ENCODE results near the gene CHST8. TPM values are rescaled to one million over a fixed set of nuclear protein-coding genes. Genes with fewer than 3 reads are reported as not detected.

CHST8 gene
- total and polyA plus RNA-seq, 4 donors, result 0.05 to 0.07 TPM; not detected in 2

- 88% methylated on average over 28 of the region's 28 CpGs for WGBS
- Histone ChIP-seq H3K4me1 (ENCODE audit: control insufficient read depth in 4 of 4, insufficient read depth in 4 of 4, low read length in 3 of 4) (no peaks in the 10 kb centered on the region), H3K4me3 (ENCODE audit: low read depth in 1 of 3, low read length in 3 of 3) (no peak overlapping the region), H3K27me3 (ENCODE audit: control insufficient read depth in 4 of 4, insufficient read depth in 4 of 4, low read length in 3 of 4) (no peaks in the 10 kb centered on the region), H3K9me3 (ENCODE audit: control insufficient read depth in 4 of 4, low read length in 3 of 4) (no peaks in the 10 kb centered on the region), H3K27ac (ENCODE audit: low read depth in 1 of 2, low read length in 2 of 2) (no peak overlapping the region), H3K9ac (ENCODE audit: low read depth in 1 of 2, low read length in 2 of 2) (no peak overlapping the region), H3K36me3 (ENCODE audit: control insufficient read depth in 4 of 4, insufficient read depth in 3 of 4, low read depth in 1 of 4, low read length in 3 of 4) (peaks cover 0 to 4% (median 0%) of the 10 kb centered on the region in 4 donors)
- DNase-seq (ENCODE audit: low spot score), result no peak
- TF ChIP-seq SP1 (IDR thresholded peaks at IDR 0.05) (no peak), RXRA (IDR thresholded peaks at IDR 0.05) (no peak), GABPA (IDR thresholded peaks at IDR 0.05 in 1 of 2, conservative IDR thresholded peaks at IDR 0.05 in 1 of 2) (no peak), HNF4A (conservative IDR thresholded peaks at IDR 0.05) (no peak), FOXA1 (IDR thresholded peaks at IDR 0.05) (no peak), JUND (IDR thresholded peaks at IDR 0.05) (no peak), CTCF (IDR thresholded peaks at IDR 0.05; ENCODE audit: low read depth, low read length, missing input control) (no peak), NR2F2 (IDR thresholded peaks at IDR 0.05) (no peak), EGR1 (IDR thresholded peaks at IDR 0.05; ENCODE audit: low read depth in 2 of 2) (no peak), ATF3 (IDR thresholded peaks at IDR 0.05) (no peak), FOXA2 (IDR thresholded peaks at IDR 0.05) (no peak), HNF4G (IDR thresholded peaks at IDR 0.05) (no peak), YY1 (IDR thresholded peaks at IDR 0.05) (no peak), TAF1 (conservative IDR thresholded peaks at IDR 0.05) (no peak), ZBTB33 (IDR thresholded peaks at IDR 0.05) (no peak), RAD21 (IDR thresholded peaks at IDR 0.05) (no peak)
- TF ChIP-seq, protein P1, sequence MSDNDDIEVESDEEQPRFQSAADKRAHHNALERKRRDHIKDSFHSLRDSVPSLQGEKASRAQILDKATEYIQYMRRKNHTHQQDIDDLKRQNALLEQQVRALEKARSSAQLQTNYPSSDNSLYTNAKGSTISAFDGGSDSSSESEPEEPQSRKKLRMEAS (IDR thresholded peaks at IDR 0.05), result no peak
- TF ChIP-seq, protein P2, sequence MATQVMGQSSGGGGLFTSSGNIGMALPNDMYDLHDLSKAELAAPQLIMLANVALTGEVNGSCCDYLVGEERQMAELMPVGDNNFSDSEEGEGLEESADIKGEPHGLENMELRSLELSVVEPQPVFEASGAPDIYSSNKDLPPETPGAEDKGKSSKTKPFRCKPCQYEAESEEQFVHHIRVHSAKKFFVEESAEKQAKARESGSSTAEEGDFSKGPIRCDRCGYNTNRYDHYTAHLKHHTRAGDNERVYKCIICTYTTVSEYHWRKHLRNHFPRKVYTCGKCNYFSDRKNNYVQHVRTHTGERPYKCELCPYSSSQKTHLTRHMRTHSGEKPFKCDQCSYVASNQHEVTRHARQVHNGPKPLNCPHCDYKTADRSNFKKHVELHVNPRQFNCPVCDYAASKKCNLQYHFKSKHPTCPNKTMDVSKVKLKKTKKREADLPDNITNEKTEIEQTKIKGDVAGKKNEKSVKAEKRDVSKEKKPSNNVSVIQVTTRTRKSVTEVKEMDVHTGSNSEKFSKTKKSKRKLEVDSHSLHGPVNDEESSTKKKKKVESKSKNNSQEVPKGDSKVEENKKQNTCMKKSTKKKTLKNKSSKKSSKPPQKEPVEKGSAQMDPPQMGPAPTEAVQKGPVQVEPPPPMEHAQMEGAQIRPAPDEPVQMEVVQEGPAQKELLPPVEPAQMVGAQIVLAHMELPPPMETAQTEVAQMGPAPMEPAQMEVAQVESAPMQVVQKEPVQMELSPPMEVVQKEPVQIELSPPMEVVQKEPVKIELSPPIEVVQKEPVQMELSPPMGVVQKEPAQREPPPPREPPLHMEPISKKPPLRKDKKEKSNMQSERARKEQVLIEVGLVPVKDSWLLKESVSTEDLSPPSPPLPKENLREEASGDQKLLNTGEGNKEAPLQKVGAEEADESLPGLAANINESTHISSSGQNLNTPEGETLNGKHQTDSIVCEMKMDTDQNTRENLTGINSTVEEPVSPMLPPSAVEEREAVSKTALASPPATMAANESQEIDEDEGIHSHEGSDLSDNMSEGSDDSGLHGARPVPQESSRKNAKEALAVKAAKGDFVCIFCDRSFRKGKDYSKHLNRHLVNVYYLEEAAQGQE (IDR thresholded peaks at IDR 0.05), result no peak
These were observed 190.9 kb downstream of the CHST8 start for GRCh38 chr19:33812388-33813330.
